H9 (cell line): ENCODE measurements around the gene SLC8B1. TPM values are rescaled to one million over a fixed set of nuclear protein-coding genes. Genes with fewer than 3 reads are reported as not detected.

Experiments
- DNase-seq: peaks from one replicate; pipeline ENCODE4 v3.0.0-alpha.2; 2017
- H2AFZ ChIP-seq: one replicate; pipeline ENCODE4 v1.6.1; 2013; ENCODE audit warnings: mild to moderate bottlenecking, low read length, control low read depth, moderate library complexity
- H2AK5ac ChIP-seq: 2 replicates; pipeline ENCODE4 v1.6.1; 2013; ENCODE audit warnings: low read length, control low read depth, mixed read lengths; ENCODE audit not compliant: insufficient read length
- H2BK120ac ChIP-seq: one replicate; pipeline ENCODE4 v1.6.1; 2013; ENCODE audit warnings: low read depth, mild to moderate bottlenecking, low read length, control low read depth, inconsistent platforms; ENCODE audit not compliant: poor library complexity, severe bottlenecking
- H2BK12ac ChIP-seq: 2 replicates; pipeline ENCODE4 v1.6.1; 2013; ENCODE audit warnings: low read length, control low read depth, mixed read lengths, low read depth; ENCODE audit not compliant: insufficient read length
- H2BK15ac ChIP-seq: 2 replicates; pipeline ENCODE4 v1.6.1; 2013; ENCODE audit warnings: low read depth, low read length, control low read depth
- H2BK20ac ChIP-seq: one replicate; pipeline ENCODE4 v1.6.1; 2013; ENCODE audit warnings: low read depth, mild to moderate bottlenecking, low read length, control low read depth, inconsistent platforms; ENCODE audit not compliant: poor library complexity, severe bottlenecking
- H2BK5ac ChIP-seq: 2 replicates; pipeline ENCODE4 v1.6.1; 2013; ENCODE audit warnings: low read length, control low read depth, mixed read lengths; ENCODE audit not compliant: insufficient read length
- H3K14ac ChIP-seq: 2 replicates; pipeline ENCODE4 v1.6.1; 2013; ENCODE audit warnings: low read length, control low read depth; ENCODE audit not compliant: insufficient read depth
- H3K18ac ChIP-seq: 2 replicates; pipeline ENCODE4 v1.6.1; 2013; ENCODE audit warnings: low read depth, mild to moderate bottlenecking, mixed read lengths, low read length, control low read depth; ENCODE audit not compliant: insufficient read length
- H3K23ac ChIP-seq: 2 replicates; pipeline ENCODE4 v1.6.1; 2013; ENCODE audit warnings: low read length, control low read depth, mixed read lengths, low read depth; ENCODE audit not compliant: insufficient read length
- H3K23me2 ChIP-seq: 2 replicates; pipeline ENCODE4 v1.6.1; 2013; ENCODE audit warnings: low read depth, mild to moderate bottlenecking, mixed read lengths, low read length, control low read depth; ENCODE audit not compliant: insufficient read length, poor library complexity, severe bottlenecking
- H3K27ac ChIP-seq: 2 replicates; pipeline ENCODE4 v1.5.1; 2013; ENCODE audit warnings: low read length, control low read depth, mixed read lengths, low read depth; ENCODE audit not compliant: insufficient read length
- H3K27me3 ChIP-seq: 2 replicates; pipeline ENCODE4 v1.6.1; 2013; ENCODE audit warnings: low read length, control low read depth, inconsistent platforms; ENCODE audit not compliant: insufficient read depth
- H3K4ac ChIP-seq: 2 replicates; pipeline ENCODE4 v1.6.1; 2013; ENCODE audit warnings: low read depth, mild to moderate bottlenecking, control low read depth, inconsistent platforms, low read length, moderate library complexity
- H3K4me1 ChIP-seq: 2 replicates; pipeline ENCODE4 v1.6.1; 2013; ENCODE audit warnings: low read length, control low read depth, inconsistent platforms; ENCODE audit not compliant: insufficient read depth
- H3K4me2 ChIP-seq: 2 replicates; pipeline ENCODE4 v1.6.1; 2013; ENCODE audit warnings: low read length, control low read depth, mixed read lengths; ENCODE audit not compliant: insufficient read length, insufficient read depth
- H3K56ac ChIP-seq: 2 replicates; pipeline ENCODE4 v1.6.1; 2013; ENCODE audit warnings: low read depth, mild to moderate bottlenecking, mixed read lengths, low read length, control low read depth; ENCODE audit not compliant: insufficient read length
- H3K79me1 ChIP-seq: 2 replicates; pipeline ENCODE4 v1.6.1; 2013; ENCODE audit warnings: low read depth, mild to moderate bottlenecking, moderate library complexity, low read length, control low read depth, inconsistent platforms; ENCODE audit not compliant: insufficient read depth, poor library complexity, severe bottlenecking
- H3K79me2 ChIP-seq: 2 replicates; pipeline ENCODE4 v1.6.1; 2013; ENCODE audit warnings: low read length, control low read depth, inconsistent platforms; ENCODE audit not compliant: insufficient read depth
- H3K9ac ChIP-seq: 2 replicates; pipeline ENCODE4 v1.6.1; 2013; ENCODE audit warnings: low read length, control low read depth, mixed read lengths; ENCODE audit not compliant: insufficient read length; ENCODE audit errors: extremely low read depth
- H3K9me3 ChIP-seq: one replicate; pipeline ENCODE4 v1.6.1; 2013; ENCODE audit warnings: low read depth, low read length, inconsistent platforms; ENCODE audit not compliant: control insufficient read depth
- H3T11ph ChIP-seq: one replicate; pipeline ENCODE4 v1.6.1; 2013; ENCODE audit warnings: mild to moderate bottlenecking, low read length, control low read depth, inconsistent platforms
- H4K20me1 ChIP-seq: one replicate; pipeline ENCODE4 v1.6.1; 2013; ENCODE audit not compliant: control insufficient read depth, insufficient read length, insufficient read depth
- H4K5ac ChIP-seq: 2 replicates; pipeline ENCODE4 v1.6.1; 2013; ENCODE audit warnings: low read depth, mild to moderate bottlenecking, mixed read lengths, low read length, control low read depth; ENCODE audit not compliant: insufficient read length
- H4K8ac ChIP-seq: replicated peaks from 2 replicates; pipeline ENCODE4 v1.6.1; 2013; ENCODE audit warnings: low read length, control low read depth, mixed read lengths, low read depth; ENCODE audit not compliant: insufficient read length
- H4K91ac ChIP-seq: 2 replicates; pipeline ENCODE4 v1.6.1; 2013; ENCODE audit warnings: low read depth, mild to moderate bottlenecking, moderate library complexity, mixed read lengths, low read length, control low read depth; ENCODE audit not compliant: insufficient read length
- H3K27ac Mint-ChIP-seq, 3 experiments: 2 replicates in 2 of 3; 3 replicates in 1 of 3; pipeline ENCODE4 v1.8.0; 2020 to 2021; ENCODE audit warnings: mixed read lengths in 3 of 3, mild to moderate bottlenecking in 1 of 3, moderate library complexity in 1 of 3
- H3K27me3 Mint-ChIP-seq: 2 replicates; pipeline ENCODE4 v1.8.0; 2021; ENCODE audit warnings: low read depth, mild to moderate bottlenecking, moderate library complexity, mixed read lengths
- H3K36me3 Mint-ChIP-seq, 3 experiments: 2 replicates in 2 of 3; 3 replicates in 1 of 3; pipeline ENCODE4 v1.8.0; 2020 to 2021; ENCODE audit warnings: low read depth in 3 of 3, mixed read lengths in 3 of 3; ENCODE audit not compliant: insufficient read depth in 1 of 3
- H3K4me1 Mint-ChIP-seq, 2 experiments: 2 replicates each; pipeline ENCODE4 v1.8.0; 2020; ENCODE audit warnings: mixed read lengths in 2 of 2
- H3K4me3 Mint-ChIP-seq, 2 experiments: 2 replicates in 1 of 2; 3 replicates in 1 of 2; pipeline ENCODE4 v1.8.0; 2020 to 2021; ENCODE audit warnings: mild to moderate bottlenecking in 2 of 2, mixed read lengths in 2 of 2, moderate library complexity in 1 of 2
- H3K9me3 Mint-ChIP-seq, 2 experiments: 2 replicates in 1 of 2; 3 replicates in 1 of 2; pipeline ENCODE4 v1.8.0; 2020; ENCODE audit warnings: mild to moderate bottlenecking in 2 of 2, mixed read lengths in 2 of 2, moderate library complexity in 1 of 2
- CTCF ChIP-seq: fragments of 200-600 bp; sonication (generic); conservative IDR thresholded peaks from 3 replicates; pipeline ENCODE4 v1.8.0; 2021; ENCODE audit warnings: antibody characterized with exemption, mild to moderate bottlenecking
- WGBS: extraction: QIAGEN DNeasy Blood & Tissue Kit; methylation state at CpG from one replicate; pipeline ENCODE4 v1.1.7; 2013; ENCODE audit warnings: missing lambda C conversion rate, low lambda C conversion rate, mixed read lengths; ENCODE audit not compliant: insufficient read length; ENCODE audit errors: extremely low coverage; 5-methylcytosine and 5-hydroxymethylcytosine counted together
- total RNA-seq: library from RNA; stranded (reverse); gene quantifications from 2 replicates; pipeline ENCODE4 v1.2.1, GENCODE V29; 2021

The SLC8B1 gene
- total RNA-seq, 1 experiment from 2014 or later: 10.4 TPM

GRCh38 chr12:113373969-113374368, 39.1 kb upstream of the SLC8B1 start:
- Mint-ChIP-seq H3K36me3 (peaks cover 12 to 39% (median 36%) of the 10 kb centered on the region in 3 experiments; a peak in 6 of 7 replicates), H3K9me3 (no peaks in the 10 kb centered on the region), H3K4me3 (no peak overlapping the region), H3K4me1 (no peaks in the 10 kb centered on the region), H3K27ac (no peak overlapping the region; a peak in 1 of 7 replicates), H3K27me3 (no peaks in the 10 kb centered on the region)
- DNase-seq: no peak
- Histone ChIP-seq H3T11ph (no peak overlapping the region), H3K27ac (no peak overlapping the region), H3K4ac (no peak overlapping the region), H2BK20ac (no peak overlapping the region), H4K8ac (no peak overlapping the region), H3K56ac (no peak overlapping the region), H3K4me2 (no peak overlapping the region), H4K91ac (no peak overlapping the region), H2BK5ac (no peak overlapping the region), H2BK120ac (no peak overlapping the region), H3K23me2 (no peaks in the 10 kb centered on the region), H2BK12ac (no peak overlapping the region), H3K79me2 (no peaks in the 10 kb centered on the region), H4K5ac (no peak overlapping the region), H4K20me1 (no peaks in the 10 kb centered on the region), H3K79me1 (no peaks in the 10 kb centered on the region), H3K14ac (no peak overlapping the region), H3K9me3 (no peaks in the 10 kb centered on the region), H2BK15ac (no peak overlapping the region), H3K27me3 (no peaks in the 10 kb centered on the region), H3K23ac (no peak overlapping the region), H2AK5ac (no peak overlapping the region), H3K4me1 (no peaks in the 10 kb centered on the region), H3K18ac (no peak overlapping the region), H2AFZ (no peak overlapping the region), H3K9ac (no peak overlapping the region)
- no CpG with 5 or more reads among the region's 3 CpGs for WGBS
- no peak for TF ChIP-seq CTCF
